ENCODE results near the gene PTX4.

Gene PTX4

DNA sequence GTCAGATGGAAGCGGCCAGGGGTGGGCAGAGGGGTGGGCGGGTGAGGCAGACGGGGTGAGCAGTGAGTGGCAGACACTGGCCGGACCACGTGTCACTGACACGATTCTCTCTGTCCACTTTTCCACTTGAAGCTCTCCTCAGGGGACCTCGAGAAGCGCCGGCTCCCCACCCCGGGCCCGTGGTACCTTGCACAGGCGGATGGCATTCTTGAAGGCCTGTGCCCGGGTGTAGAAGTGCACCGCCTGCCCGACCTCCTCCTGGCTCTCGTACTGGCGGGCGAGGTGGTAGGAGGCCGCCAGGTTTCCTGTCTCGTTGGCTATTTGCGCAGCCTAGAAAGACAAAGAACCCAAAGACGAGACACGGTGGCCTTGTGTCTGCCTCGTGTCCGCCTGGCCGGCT, 35.6 kb upstream of the PTX4 start:
- DNase-seq (ENCODE audit: low read depth), result no peak

DNA sequence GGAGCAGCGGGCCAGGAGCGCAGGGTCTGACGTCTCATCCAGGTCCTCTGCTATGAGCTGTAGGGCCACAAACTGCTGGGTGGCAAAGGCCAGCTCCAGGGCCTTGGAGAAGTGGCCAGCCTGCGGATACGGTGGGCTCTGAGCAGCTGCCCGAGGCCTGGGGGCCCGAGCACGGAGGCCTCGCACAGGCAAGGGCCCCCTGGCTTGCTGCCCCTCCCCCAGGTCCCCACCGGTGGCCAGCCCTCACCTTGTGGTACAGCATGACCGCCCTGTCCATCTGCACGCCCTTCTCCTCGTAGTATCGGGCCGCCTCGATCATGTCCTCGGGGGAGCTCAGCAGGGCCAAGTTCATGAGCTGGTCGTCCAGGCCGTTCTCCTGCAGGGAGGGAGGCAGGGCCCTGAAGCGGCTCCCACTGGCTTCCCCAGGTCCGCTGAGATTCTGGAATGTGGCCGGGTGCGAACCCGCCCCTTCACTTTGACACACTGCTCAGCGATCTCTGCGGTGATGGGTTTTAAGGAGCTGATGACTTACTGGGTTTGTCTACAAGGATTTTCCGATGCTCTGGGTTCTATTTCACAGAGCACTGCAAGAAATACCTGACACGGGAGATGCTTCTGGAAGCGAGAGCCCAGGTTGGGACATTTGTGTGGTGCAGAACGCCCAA, 35.0 kb upstream of the PTX4 start:
- DNase-seq (ENCODE audit: low read depth), result no peak

DNA sequence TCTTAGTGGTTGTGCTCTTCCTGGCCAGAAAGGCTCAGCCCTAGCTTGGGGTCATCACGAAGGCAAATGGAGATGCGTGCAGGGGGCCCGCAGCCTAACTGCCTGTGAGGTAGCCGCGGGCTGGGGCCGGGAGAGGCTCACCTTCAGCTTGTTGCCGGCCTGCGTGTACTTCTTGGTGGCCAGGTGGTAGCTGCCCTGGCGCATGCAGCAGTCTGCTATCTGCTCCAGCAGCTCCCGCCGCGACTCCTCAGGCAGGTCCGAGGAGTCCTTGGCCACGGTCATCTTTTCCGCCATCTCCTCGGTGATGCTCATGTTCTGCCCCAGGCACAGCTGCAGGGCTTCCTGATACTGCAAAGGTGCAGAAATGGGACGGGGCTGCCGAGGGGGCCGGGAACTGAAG, 31.7 kb upstream of the PTX4 start:
- no peak for DNase-seq (ENCODE audit: low read depth)

DNA sequence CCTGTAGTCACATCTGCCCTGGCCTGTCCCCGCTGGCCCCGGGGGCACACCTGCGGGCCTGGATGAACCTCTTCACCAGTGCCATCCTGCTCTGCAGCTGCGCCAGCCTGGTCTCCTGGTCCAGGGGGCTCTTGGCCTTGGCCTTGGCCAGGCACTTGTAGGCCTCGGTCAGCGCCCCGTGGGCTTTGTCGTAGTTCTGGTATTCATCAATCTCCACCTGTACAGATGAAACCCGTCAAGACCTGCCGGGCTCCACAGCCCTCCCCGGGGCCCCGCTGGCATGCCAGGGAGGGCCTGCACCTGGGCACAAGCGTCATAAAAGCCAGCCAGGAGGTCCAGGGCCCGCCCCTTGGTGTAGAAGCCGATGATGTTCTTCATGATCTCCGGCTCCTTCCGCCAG, 31.1 kb upstream of the PTX4 start:
- DNase-seq (ENCODE audit: low read depth), result no peak

DNA sequence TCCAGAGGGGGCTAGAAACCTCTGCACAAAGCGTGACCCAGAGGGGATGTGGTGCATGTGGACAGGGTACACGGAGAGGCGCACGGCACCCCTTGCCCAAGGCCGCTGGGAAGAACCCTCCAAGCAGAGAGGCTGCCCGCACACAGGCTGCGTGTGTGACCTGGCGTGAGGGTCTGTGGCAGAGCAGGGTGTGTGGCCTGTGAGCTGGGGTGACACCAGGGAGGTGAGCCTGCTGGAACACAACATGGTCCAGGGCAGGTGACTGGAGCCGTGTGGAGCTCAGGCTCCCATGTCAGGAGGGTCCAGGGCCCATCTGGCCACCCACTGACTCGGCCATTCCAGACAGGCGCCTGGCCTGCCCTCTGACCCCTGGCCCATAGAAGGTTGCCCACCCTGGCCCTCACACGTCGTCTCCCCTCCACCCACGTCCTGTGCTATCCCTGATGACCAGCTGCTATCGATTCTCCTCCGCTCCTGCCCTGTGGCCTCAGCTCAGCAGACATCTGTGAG, 29.9 kb upstream of the PTX4 start:
- DNase-seq (ENCODE audit: low read depth), result no peak

DNA sequence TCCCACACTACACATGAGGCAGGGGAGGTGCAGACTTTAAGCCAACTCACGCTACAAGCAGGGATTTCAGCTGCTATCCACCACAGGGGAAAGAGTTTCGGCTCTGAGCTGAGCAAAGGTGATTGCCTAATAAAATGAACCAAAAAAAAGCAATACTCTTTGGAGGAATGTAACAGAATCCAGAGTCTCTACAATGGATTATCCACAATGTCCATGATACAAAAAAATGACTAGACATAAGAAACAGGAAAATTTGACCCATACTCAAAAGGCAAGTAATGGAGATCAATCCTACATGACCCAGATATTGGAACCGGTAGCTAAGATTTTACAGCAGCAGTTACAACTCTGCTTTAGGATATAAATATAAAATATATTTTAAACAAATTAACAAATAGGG, 25.8 kb upstream of the PTX4 start:
- no peak for DNase-seq (ENCODE audit: low read depth)

DNA sequence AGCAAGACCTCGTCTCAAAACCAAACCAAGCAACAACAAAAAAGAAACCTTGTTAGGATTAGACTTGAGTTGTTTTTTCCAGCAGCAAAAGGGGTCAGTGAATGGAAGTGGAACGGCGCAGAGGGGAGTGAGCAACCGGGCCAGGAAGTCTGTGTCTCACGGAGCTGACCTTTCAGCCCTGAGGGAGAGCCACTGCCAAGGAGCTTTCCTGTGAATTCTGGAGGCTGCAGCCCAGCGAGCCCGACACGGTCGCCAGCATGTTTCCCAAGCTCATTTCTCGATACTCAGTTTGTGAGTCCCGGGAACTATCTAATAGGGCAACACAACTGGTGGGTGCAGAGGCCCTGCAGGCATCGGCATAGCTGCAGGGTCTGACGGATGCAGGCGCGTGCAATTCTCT, 24.0 kb upstream of the PTX4 start:
- no peak for DNase-seq (ENCODE audit: low read depth)

DNA sequence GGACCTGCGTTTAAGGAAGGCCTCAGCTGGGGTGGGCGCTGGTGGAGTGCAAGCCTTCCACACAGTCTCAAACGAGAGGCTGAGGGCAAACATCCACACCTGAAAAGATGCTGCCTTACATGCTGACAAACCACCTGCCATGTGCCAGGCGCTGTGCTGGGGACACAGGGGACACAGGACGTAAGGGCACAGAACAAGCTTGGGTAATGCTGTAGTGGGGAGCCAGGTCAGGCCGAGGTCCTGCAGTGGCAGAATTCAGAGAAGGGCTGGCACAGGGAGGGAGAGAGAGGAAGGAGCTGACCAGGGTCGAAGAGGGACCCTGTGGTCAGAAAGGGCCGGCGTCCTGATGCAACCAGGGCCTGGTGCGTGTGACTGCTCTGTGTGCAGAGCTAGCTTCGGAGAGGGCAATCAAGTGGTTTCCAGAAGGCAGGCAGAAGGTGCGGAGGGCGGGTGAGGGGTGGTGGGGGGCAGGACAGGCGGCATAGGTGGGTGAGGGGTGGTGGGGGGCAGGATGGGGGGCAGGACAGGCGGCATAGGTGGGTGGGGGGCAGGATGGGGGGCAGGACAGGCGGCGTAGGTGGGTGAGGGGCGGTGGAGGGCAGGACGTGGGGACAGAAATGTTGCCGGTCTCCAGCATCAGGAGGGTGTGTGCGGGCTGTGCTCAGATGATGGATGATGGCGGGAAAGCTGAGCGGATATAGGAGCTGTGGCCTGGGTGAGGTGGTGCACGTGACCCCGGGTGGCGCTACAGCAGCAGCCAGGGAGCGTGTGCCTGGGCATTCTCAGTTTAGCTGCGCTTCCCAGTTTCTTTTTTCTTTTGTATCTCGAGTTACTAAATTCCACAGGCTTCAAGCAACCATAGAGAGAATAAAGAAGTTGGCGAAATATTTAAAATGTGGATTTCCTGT, 23.2 kb upstream of the PTX4 start:
- no peak for DNase-seq (ENCODE audit: low read depth)

DNA sequence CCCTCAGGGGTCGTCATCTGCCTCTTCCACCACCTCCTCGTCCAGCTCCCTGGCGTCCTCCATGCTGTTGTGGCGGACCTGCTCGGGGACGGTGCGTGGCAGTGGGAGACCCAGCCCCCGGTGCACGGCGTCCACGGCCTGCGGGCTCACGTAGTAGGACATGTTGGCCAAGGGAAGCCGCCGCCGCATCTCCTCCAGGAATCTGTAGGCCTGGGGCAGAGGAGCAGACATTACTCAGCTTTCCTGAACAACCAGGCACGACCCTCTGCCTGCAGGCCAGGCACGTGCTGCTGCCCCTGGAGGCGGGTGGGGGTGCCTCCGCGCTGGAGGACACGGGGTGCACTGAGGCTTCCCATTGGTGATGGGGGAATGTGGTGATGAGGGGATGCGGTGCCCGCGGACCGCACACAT, 22.2 kb upstream of the PTX4 start:
- no peak for DNase-seq (ENCODE audit: low read depth)

DNA sequence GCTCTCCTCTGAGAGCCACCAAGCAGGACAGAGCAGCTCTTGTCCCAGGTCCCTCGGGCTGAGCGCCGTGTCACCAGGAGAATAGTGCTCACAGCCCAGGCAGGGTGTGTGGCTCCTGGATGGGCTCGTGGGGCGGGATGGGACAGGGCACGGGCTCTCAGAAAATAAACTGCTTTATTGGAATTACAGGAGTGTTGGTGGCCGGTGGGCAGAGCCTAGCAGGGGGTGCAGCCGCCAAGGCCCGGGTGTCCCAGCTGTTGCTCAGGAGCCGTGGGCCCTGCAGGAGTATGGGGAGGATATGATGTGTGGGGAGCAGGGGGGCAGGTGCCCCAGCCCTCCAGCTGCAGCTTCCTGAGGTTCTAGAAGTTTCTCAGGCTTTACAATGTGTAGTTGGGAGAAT, 21.5 kb upstream of the PTX4 start:
- DNase-seq (ENCODE audit: low read depth), result no peak

DNA sequence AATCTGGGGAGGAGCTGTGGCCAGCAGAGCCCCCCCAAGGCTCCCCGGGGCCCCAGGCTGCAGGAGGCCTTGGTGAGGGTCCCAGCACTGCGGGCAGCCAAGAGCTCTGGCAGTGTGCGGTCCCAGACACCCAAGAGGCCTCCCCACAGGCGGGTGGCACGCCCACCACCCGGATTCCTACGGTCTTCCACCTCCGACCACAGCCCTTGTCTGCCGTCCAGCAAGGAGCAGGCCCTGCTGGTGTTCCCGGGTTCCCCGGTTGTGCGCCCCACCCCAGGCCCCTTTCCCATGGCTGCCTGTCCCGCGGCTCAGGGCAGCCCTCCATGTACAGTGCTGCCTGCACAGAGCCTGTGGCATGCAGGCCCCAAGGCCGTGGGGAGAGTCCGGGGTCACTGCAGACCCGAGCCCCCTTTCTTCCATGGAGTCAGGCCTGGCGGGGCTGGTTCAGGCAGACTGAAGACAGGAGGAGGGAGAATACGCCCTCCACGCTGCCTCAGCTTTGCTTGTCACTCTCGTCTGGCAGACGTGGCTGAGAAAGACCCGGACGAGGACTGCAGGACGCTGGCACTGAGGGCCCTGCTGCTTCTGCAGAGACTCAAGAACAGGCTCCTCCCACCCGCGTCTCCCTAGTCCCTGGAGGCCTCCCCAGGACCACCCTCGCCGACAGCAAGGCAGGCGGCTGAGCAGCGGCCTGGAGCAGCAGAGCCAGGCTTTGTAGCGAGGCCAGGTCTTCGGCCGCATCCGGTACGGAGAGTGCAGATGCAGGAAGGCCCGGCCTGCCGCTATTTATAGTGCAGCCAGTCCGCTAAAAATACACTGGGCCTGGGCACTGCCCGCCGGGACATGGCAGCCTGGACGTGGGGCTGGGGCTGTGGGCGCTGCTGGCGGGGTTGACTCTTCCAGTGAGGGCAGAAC, 20.8 kb upstream of the PTX4 start:
- no peak for DNase-seq (ENCODE audit: low read depth)

DNA sequence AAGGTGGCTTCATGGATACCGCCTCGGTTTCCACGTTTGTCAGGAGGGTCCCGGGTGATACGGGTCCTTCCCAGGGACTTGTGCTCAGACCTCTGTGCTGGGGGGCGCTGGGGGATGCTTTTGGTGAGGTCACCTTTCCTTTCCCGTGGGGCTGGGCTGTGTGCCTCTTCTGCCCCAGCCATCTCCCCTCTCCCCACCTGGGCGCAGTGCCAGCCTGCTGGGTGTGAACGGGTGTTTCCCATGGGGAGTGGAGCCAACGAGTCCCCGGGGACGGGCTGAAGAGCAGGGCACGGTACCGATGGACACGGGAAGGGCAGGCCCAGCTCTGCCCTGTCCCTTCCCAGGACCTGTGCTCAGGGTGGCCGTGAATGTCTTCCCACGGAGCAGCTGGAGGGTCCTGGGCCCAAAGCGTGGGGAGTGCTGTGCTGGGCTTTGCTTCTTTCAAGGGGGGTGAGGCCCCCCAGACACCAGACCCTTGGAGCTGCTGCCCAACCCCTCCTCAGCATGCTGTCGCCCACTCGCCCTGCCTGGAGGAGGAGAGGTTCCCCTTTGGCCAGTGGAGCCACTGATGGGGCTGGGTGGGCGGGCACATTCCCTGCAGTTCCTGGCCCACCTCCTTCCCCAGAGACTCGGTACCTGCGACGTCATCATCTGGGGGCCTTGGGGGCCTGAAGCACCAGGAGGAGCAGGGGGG, 19.9 kb upstream of the PTX4 start:
- no peak for DNase-seq (ENCODE audit: low read depth)

DNA sequence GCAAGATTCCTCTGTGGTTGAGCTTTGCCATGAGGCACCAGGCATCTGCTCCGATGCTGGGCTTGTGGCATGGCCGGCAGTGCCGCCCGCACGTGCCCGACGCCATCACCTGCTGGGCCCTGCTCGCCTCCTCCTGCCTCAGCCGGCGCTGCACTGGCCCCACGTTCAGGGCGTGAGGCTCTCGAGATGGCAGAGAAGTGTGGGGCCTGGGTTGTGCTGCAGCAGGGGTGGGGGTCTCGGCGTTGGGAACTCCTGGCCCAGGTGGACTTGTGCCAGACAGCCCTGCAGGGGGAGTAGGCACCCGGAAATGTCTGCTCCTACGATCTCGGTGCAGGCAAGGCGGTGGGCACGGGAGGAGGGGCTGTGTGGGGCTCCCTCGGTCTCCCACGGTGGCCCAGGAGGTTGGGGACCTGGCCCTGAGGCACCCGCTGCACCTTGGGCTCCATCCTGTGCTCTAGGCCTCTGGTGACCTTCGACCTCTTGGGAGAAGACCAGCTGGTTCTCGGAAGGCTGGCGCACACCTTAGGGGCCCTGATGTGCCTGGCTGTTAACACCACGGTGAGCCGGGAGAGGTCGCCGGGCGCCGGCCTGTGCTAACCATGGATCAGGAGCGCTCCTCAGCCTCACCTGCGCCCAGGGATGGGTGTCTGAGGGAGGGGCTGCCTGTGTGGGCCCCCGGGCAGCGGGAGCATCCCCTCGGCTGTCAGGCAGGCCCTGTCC, 17.9 kb upstream of the PTX4 start:
- DNase-seq (ENCODE audit: low read depth), result no peak

DNA sequence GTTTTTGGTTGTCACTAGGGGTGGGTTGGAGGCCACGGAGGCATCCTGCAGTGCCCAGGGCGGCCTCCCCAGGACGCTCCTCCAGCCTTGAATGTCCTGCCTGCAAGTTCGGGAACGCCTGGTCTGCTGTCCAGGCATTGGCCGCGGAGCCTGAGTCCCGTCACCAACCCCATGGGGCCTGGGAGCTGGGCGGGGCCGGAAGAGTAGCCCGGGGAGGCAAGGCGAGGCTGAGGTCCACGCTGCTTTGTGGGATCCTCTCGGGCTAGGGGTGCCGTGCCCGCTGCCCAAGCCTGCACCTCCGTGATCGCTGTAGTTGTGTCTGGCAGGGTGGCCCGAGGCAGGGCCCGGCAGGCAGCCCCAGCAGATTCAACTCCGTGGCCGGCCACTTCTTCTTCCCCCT, 17.2 kb upstream of the PTX4 start:
- DNase-seq (ENCODE audit: low read depth), result no peak

DNA sequence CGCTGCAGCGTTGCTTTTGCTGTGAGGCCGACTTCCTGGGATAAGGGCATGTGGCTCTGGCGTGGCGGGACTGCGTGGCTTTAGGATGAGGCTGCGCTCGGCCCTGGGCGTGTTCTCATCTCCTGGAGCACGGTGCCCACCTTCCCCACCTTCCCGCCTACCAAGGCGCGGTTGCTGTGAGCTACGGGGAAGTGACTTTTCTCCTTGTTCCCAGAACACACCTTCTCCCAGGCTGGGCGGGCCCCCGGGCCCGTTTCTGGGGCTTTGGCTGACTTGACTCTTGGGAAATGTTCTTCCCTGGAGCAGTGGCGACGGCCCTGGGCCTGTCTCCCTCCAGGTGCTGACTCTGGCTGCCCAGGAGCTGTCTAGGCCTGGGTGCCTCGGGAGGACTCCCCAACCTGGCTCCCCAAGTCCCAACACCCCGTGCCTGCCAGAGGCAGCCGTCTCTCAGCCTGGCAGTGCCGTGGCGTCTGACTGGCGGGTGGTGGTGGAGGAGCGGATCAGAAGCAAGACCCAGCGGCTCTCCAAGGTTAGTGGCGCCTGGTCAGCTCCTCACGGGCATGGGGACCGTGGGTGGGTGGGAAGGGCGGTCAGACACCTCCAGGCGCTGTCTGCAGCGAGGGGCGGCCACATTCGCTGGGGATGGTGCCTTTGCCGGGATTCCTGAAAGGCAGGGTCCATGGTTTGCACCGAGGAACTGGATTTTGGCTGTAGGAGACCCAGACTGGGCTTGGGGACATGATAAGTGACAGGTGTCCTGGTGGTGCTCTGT, 16.5 kb upstream of the PTX4 start:
- DNase-seq (ENCODE audit: low read depth), result no peak

DNA sequence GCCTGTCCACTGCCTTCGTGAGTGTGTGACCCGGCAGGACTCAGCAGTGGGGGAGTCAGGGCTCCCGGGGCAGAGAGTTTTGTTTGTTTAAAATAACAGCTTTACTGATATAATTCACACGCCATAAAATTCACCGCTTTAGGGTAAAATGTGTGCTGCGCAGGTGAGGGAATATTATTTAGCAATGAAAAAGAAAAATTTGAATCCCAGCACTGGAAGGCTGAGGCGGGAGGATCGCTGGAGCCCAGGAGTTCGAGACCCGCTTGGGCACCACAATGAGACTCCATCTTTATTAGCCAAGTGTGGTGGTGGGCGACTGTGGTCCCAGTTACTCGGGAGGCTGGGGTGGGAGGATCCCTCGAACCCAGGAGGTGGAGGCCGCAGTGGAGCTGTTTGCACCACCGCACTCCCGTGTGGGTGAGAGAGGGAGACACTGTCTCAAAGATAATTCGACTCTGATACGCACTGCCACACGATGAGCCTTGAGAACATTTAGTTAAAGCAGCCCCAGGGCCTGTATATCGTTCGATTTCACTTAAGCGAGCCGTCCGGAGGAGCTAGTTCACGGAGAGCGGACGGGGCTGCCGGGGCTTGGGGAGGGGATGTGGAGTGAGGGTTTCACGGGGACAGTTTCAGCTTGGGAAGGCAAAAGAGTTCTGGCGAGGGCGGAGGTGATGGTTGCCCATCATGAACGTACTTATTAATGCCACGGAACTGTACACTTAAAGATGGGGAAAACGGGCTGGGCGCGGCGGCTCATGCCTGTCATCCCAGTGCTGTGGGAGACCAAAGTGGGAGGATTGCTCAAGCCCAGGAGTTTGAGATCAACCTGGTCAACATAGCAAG, 14.6 kb upstream of the PTX4 start:
- DNase-seq (ENCODE audit: low read depth), result no peak

DNA sequence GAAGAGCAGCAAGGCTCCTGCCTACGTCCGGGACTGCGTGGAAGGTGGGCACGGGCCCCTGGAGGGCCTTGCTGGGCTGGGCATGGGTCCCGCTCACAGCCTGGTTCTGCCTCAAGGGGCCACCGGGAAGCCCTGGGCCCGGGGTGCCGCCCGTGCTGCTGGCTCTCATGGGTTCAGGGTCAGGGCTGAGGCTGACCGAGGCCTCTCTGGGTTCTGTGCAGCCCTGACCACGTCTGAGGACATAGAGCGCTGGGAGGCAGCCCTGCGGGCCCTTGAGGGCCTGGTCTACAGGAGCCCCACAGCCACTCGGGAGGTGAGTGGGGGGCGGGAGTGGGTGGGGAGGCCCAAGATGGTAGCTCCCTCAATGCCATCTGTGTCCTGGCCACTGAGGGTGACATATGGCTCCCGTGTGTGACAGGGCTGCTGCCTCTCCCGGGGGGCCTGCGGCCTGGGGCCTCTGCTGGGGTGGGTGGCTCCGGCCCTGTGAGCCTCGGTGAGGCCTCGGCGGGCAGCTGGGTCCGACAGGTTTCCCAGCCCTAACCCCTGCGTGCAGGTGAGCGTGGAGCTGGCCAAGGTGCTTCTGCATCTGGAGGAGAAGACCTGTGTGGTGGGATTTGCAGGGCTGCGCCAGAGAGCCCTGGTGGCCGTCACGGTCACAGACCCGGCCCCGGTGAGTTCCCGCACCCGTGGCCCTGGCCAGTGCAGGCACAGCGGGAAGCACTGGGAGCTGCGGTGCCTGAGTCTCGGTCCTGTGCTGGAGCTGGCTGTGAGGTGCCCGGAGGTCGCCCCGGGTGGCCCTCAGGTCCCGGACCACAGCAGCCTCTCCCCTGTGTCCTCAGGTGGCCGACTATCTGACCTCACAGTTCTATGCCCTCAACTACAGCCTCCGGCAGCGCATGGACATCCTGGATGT, 13.6 kb upstream of the PTX4 start:
- no peak for DNase-seq (ENCODE audit: low read depth)

DNA sequence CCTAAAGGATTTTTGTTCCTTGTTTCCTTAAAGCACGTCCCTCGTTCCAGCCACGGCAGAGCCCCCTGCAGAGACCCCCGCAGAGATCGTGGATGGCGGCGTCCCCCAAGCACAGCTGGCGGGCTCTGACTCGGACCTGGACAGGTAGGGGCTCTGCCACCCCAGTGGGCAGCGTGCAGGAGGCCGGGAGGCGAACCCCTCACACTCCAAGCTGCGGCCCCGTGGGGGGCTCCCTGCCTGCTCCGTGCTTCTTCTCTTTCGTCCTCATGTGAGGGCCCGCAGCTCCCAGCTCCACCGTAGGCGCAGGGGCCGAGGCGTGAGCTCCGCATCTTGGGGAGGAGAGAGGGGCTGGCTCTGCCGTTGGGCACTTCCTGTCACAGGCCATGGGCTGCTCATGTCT, 12.9 kb upstream of the PTX4 start:
- no peak for DNase-seq (ENCODE audit: low read depth)

Data from stromal cell of bone marrow (primary cell).